Stimulated activated naive CD4-positive, alpha-beta T cell treated with Interleukin-2 at 50 U/mL for 16 hours (primary cell): ENCODE data around the gene KRTAP4-6.
"Not testable (repeated sequence)": the region's sequence is repeated elsewhere in the genome, so short reads cannot be mapped to it uniquely, and the experiment has no call there.

ENCODE experiments used
- DNase-seq: peaks from one replicate; lab custom pipeline; 2025; lab: John Stamatoyannopoulos, UW

KRTAP4-6 gene

DNA sequence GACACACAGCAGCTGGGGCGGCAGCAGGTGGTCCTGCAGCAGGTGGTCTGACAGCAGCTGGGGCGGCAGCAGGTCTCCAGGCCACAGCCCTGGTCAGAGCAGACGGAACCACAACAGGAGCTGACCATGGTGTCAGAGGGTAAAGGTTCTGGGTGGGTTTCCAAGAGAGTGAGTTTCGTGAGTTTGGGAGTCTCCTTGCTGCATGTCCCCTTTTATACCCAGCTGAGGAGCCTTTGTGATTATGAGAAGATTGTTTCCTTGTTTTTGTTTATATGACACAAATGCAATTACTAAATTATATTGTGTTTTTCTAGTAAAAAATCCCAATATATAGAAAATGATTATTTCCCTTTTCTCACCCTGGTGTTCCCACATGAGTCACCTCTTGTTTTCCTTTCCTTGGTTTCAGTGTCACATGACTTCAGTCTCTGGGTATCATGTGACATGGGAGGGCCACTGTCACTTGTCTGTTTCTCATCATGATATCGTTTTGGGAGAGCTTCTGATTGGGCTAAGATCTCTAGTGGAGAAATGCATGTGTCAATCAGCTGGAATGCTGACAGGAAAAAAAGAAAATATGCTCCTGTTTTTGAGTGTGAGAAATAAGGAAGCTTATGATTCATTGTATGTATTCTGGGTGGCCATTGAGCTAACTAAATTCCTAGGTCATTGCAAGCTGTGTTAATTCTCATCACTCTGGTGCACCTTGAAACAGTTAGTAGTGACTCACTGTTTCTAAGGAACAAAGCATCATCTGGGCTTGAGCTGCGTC, at the start of gene KRTAP4-6:
KRTAP4-6 (minus strand) TSS at position 185 of the 772 bp plus-strand sequence; CDS start at position 128, 57 bp downstream.
- DNase-seq, result no peak

DNA sequence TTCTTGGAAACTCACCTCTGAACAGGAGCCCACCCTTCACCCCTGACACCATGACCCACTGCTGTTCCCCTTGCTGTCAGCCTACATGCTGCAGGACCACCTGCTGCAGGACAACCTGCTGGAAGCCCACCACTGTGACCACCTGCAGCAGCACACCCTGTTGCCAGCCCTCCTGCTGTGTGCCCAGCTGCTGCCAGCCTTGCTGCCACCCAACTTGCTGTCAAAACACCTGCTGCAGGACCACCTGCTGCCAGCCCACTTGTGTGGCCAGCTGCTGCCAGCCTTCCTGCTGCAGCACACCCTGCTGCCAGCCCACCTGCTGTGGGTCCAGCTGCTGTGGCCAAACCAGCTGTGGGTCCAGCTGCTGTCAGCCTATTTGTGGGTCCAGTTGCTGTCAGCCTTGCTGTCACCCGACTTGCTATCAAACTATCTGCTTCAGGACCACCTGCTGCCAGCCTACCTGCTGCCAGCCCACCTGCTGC, 49.5 kb upstream of the KRTAP4-6 start, which contains the start of gene KRTAP9-1:
KRTAP9-1 (plus strand) TSS at position 51 of the 482 bp plus-strand sequence; CDS start at position 51, 0 bp downstream.
- DNase-seq, result not testable (repeated sequence)

GRCh38 chr17:41186872-41187271, 46.5 kb upstream of the KRTAP4-6 start:
- no peak for DNase-seq

- DNase-seq, result no peak
These were observed 44.7 kb upstream of the KRTAP4-6 start for GRCh38 chr17:41185001-41185400.

- no peak for DNase-seq
These were observed 44.2 kb upstream of the KRTAP4-6 start, which contains the start of gene KRTAP4-1 for GRCh38 chr17:41184480-41184961. KRTAP4-1 (minus strand) TSS chr17:41184911; CDS start chr17:41184854, 57 bp downstream.

- DNase-seq, result no peak
These were observed 38.7 kb upstream of the KRTAP4-6 start for GRCh38 chr17:41178843-41179616.

- no peak for DNase-seq
These were observed 38.0 kb upstream of the KRTAP4-6 start for GRCh38 chr17:41178341-41178740.

DNA sequence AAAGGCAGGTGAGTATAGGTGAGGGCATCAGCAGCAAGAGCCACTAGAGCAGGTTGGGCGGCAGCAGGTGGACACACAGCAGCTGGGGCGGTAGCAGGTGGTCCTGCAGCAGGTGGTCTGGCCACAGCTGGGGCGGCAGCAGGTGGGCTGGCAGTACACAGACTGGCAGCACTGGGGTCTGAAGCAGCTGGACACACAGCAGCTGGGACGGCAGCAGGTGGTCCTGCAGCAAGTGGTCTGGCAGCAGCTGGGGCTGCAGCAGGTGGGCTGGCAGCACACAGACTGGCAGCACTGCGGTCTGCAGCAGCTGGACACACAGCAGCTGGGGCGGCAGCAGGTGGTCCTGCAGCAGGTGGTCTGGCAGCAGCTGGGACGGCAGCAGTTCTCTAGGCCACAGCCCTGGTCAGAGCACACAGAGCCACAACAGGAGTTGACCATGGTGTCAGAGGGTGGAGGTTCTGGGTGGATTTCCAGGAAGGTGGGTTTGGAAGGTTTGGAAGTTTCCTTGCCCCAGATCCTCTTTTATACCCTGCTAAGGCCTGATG, 37.5 kb upstream of the KRTAP4-6 start, which contains the start of gene KRTAP4-2:
KRTAP4-2 (minus strand) TSS at position 495 of the 545 bp plus-strand sequence; CDS start at position 438, 57 bp downstream.
- no peak for DNase-seq

- DNase-seq, result no peak
These were observed 36.5 kb upstream of the KRTAP4-6 start for GRCh38 chr17:41176744-41177387.

DNA sequence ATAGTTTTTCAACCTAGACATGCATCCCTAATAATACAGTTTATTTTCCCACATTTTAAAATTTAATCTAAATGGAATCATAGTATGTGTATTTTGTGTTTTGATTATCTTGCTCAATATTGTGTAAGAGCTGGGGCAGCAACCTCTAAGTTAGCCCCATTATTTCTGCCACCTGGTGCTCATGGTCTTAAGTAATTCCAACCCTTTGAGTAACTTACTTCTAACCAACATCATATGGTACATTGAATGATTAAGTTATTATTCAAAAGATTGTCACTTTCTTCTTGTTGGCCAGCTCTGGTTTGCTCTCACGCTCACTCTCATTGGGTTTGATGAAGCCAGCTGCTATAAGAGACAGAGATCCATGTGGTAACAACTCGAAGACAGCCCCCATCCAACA, 31.5 kb upstream of the KRTAP4-6 start:
- DNase-seq, result no peak

GRCh38 chr17:41168121-41168520, 27.8 kb upstream of the KRTAP4-6 start, which contains the start of gene KRTAP4-3:
KRTAP4-3 (minus strand) TSS chr17:41168221; CDS start chr17:41168172, 49 bp downstream.
- no peak for DNase-seq

- DNase-seq, result no peak
These were observed 27.2 kb upstream of the KRTAP4-6 start for GRCh38 chr17:41167561-41167960.

DNA sequence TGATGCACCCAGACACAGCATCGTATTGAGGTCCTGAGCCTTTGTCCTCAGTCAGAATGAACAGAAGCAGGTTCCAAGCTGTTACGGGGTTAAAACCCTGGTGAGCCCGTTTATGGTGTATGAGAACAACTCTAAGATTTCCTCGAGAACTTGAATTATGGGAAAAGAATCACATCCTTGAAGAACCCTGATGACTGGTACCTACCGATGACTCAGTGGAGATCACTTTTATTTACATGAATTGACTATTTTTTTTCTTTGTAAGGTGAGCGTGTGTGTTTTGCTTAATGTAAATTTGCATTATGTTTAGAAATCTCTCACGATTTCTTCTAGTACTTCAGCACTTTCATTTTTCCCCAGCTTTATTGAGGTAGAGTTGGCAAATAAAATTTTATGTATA, 23.5 kb upstream of the KRTAP4-6 start:
- no peak for DNase-seq

DNA sequence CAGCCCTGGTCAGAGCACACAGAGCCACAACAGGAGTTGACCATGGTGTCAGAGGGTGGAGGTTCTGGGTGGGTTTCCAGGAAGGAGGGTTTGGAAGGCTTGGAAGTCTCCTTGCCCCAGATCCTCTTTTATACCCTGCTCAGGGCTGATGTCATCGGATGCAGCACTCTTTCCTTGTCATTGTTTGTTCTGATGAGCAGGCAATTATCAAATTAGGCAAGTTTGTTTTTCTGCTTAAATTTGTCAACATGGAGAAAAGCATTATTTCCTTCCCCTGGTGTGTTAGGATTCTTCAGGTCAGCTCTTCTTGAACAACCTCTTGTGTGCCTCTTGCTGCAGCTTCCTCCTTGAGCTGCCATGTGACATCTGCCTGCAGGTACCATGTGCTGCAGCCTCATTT, 20.3 kb upstream of the KRTAP4-6 start, which contains the start of gene KRTAP4-4:
KRTAP4-4 (minus strand) TSS at position 101 of the 400 bp plus-strand sequence; CDS start at position 44, 57 bp downstream.
- DNase-seq, result no peak

DNA sequence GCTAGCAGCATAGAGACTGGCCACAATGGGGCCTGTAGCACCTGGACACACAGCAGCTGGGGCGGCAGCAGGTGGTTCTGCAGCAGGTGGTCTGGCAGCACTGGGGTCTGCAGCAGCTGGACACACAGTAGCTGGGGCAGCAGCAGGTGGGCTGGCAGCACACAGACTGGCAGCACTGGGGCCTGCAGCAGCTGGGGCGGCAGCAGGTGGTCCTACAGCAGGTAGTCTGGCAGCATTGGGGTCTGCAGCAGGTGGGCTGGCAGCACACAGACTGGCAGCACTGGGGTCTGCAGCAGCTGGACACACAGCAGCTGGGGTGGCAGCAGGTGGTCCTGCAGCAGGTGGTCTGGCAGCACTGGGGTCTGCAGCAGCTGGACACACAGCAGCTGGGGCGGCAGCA, 19.8 kb upstream of the KRTAP4-6 start:
- DNase-seq, result not testable (repeated sequence)

GRCh38 chr17:41153856-41154255, 13.5 kb upstream of the KRTAP4-6 start:
- no peak for DNase-seq

DNA sequence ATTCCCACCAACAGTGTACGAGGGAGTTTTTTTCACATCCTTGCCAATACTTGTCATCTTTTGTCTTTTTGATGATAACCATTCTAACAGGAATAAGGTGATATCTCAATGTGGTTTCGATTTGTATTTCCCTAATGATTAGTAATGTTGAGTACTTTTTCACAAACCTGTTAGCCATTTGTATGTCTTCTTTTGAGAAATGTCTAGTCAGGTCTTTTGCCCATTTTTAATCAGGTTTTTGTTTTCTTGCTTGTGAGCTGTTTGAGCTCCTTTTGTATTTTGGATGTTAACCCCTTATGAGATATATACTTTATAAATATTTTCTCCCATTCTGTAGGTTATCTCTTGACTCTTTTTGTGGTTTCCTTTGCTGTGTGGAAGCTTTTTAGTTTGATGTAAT, 11.2 kb upstream of the KRTAP4-6 start:
- no peak for DNase-seq

DNA sequence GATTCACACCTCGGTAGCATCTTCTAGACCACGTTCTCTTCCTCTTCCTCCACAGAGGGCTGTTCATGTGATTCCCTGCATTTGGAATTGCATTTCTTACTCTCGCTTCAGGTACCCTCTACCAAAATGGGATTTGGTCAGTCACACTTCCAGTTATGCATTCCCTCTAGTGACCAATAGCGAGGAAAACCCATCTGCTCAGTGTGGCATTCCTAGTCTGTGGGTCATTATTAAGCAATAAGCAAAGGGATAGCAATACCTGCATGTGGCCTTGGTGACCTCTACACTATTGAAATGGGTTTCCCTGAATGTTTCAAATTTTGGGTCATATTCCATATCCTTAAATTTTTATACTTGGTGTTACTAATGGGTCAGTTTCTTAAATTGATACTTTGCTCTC, 9.7 kb upstream of the KRTAP4-6 start:
- DNase-seq, result no peak

DNA sequence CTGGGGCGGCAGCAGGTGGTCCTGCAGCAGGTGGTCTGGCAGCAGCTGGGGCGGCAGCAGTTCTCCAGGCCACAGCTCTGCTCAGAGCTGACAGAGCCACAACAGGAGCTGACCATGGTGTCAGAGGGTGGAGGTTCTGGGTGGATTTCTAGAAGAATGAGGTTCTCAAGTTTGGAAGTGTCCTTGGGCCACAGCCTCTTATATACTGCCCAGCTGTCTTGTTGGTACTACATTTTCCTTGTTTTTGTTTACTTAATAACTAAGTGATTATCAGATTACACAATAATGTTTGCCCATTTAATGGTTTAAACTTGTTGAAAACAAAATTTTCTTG, 9.3 kb upstream of the KRTAP4-6 start, which contains the start of gene KRTAP4-5:
KRTAP4-5 (minus strand) TSS at position 174 of the 334 bp plus-strand sequence; CDS start at position 116, 58 bp downstream.
- DNase-seq, result no peak

GRCh38 chr17:41148971-41149651, 8.8 kb upstream of the KRTAP4-6 start:
- not testable (repeated sequence) for DNase-seq
